Vagina (tissue), 2 donors: ENCODE measurements around the gene FAM78B. TPM values are rescaled to one million over a fixed set of nuclear protein-coding genes. Genes with fewer than 3 reads are reported as not detected.

Experiments used
- DNase-seq, 2 donors: peaks; one replicate each; pipeline ENCODE4 v3.0.0-alpha.2; 2017; ENCODE audit errors: extremely low spot score in 2 of 2
- H3K27ac ChIP-seq: fragments of 200-600 bp; sonication (generic); one replicate; pipeline ENCODE4 v1.5.1; 2019
- H3K27me3 ChIP-seq: fragments of 200-600 bp; sonication (generic); one replicate; pipeline ENCODE4 v1.5.1; 2019
- H3K36me3 ChIP-seq, 2 donors: fragments of 200-600 bp; sonication (generic); one replicate each; pipeline ENCODE4 v1.5.1; 2017 to 2019
- H3K4me1 ChIP-seq: fragments of 200-600 bp; sonication (generic); one replicate; pipeline ENCODE4 v1.5.1; 2019
- H3K4me3 ChIP-seq, 2 donors: fragments of 200-600 bp; sonication (generic); 1 replicate in 1 of 2; 2 replicates in 1 of 2; pipeline ENCODE4 v1.5.1; 2016 to 2019
- H3K9me3 ChIP-seq: fragments of 200-600 bp; sonication (generic); one replicate; pipeline ENCODE4 v1.5.1; 2019
- CTCF ChIP-seq, 3 experiments: fragments of 450-650 bp in 2 of 3; fragments of 200-600 bp in 1 of 3; sonication (generic) in 1 of 3; IDR thresholded peaks; one replicate each; pipeline ENCODE4 v1.5.1; 2017 to 2019; ENCODE audit warnings: antibody characterized with exemption in 3 of 3, mild to moderate bottlenecking in 2 of 3, moderate library complexity in 2 of 3
- POLR2A ChIP-seq, 2 donors: fragments of 450-650 bp; IDR thresholded peaks; one replicate each; pipeline ENCODE4 v1.6.1; 2017; ENCODE audit warnings: antibody characterized with exemption in 2 of 2, mild to moderate bottlenecking in 2 of 2, moderate library complexity in 2 of 2
- POLR2AphosphoS5 ChIP-seq, 2 donors: sonication (generic); formaldehyde crosslinking; IDR thresholded peaks; one replicate each; pipeline ENCODE4 v1.9.0; 2017; ENCODE audit warnings: antibody characterized with exemption in 2 of 2, mild to moderate bottlenecking in 2 of 2, low read depth in 1 of 2; ENCODE audit not compliant: insufficient read depth in 1 of 2
- intact Hi-C: fragments of 100-400 bp; cut with DNase I; formaldehyde crosslinking; loops from one replicate; pipeline ENCODE4 v1.15.1; 2023
- total RNA-seq: library from RNA; depleted of rRNA; stranded (reverse); fragments of >200 nt; gene quantifications from one replicate; pipeline ENCODE4 v1.2.3, GENCODE V29; 2016

FAM78B gene
- total RNA-seq, 1 donor from 2014 or later, result 4.4 TPM

GRCh38 chr1:166083887-166084286 is 82.9 kb downstream of the FAM78B start:
- H3K36me3 ChIP-seq, result no peaks in the 10 kb centered on the region
- no peak overlapping the region for H3K4me3 ChIP-seq
- TF ChIP-seq POLR2A (IDR thresholded peaks at IDR 0.05) (no peak), POLR2AphosphoS5 (IDR thresholded peaks at IDR 0.05; ENCODE audit: insufficient read depth in 1 of 2, low read depth in 1 of 2) (peak in 1 of 2 donors; percentile 22)
- H3K27ac ChIP-seq, result no peak overlapping the region
- peaks cover 16% of the 10 kb centered on the region for H3K4me1 ChIP-seq
- intact Hi-C loops, result no loop called here
- H3K27me3 ChIP-seq, result no peaks in the 10 kb centered on the region
- H3K9me3 ChIP-seq, result no peaks in the 10 kb centered on the region
- no peak for DNase-seq

- no peak for TF ChIP-seq POLR2A (IDR thresholded peaks at IDR 0.05)
- no peak for TF ChIP-seq POLR2AphosphoS5 (IDR thresholded peaks at IDR 0.05; ENCODE audit: insufficient read depth in 1 of 2, low read depth in 1 of 2)
- TF ChIP-seq CTCF (IDR thresholded peaks at IDR 0.05), result no peak
- Histone ChIP-seq H3K9me3 (no peaks in the 10 kb centered on the region), H3K36me3 (no peaks in the 10 kb centered on the region), H3K27ac (no peak overlapping the region), H3K4me3 (no peak overlapping the region), H3K27me3 (no peaks in the 10 kb centered on the region), H3K4me1 (peaks cover 16% of the 10 kb centered on the region)
- intact Hi-C loops, result no loop called here
- peak in 1 of 2 donors; percentile 78 for DNase-seq
These were observed 84.2 kb downstream of the FAM78B start for GRCh38 chr1:166082601-166083000.

GRCh38 chr1:166080967-166081870 is 85.6 kb downstream of the FAM78B start:
- Histone ChIP-seq H3K9me3 (no peaks in the 10 kb centered on the region), H3K27ac (peak overlapping the region; percentile 9), H3K4me3 (peak overlapping the region; percentile 6 to 8), H3K4me1 (peaks cover 16% of the 10 kb centered on the region), H3K27me3 (no peaks in the 10 kb centered on the region), H3K36me3 (no peaks in the 10 kb centered on the region)
- intact Hi-C loops, result no loop called here
- TF ChIP-seq CTCF (IDR thresholded peaks at IDR 0.05), result no peak
- no peak for TF ChIP-seq POLR2A (IDR thresholded peaks at IDR 0.05)
- TF ChIP-seq POLR2AphosphoS5 (IDR thresholded peaks at IDR 0.05; ENCODE audit: insufficient read depth in 1 of 2, low read depth in 1 of 2), result no peak
- peak; percentile 64 to 83 for DNase-seq

- Histone ChIP-seq H3K9me3 (no peaks in the 10 kb centered on the region), H3K27me3 (no peaks in the 10 kb centered on the region), H3K4me3 (peak overlapping the region; percentile 6 to 8), H3K27ac (peak overlapping the region; percentile 9), H3K4me1 (peaks cover 16% of the 10 kb centered on the region), H3K36me3 (no peaks in the 10 kb centered on the region)
- DNase-seq, result peak in 1 of 2 donors; percentile 40
- intact Hi-C loops, result no loop called here
- TF ChIP-seq POLR2AphosphoS5 (IDR thresholded peaks at IDR 0.05; ENCODE audit: insufficient read depth in 1 of 2, low read depth in 1 of 2) (no peak), CTCF (IDR thresholded peaks at IDR 0.05) (no peak), POLR2A (IDR thresholded peaks at IDR 0.05) (no peak)
These were observed 86.4 kb downstream of the FAM78B start for GRCh38 chr1:166080277-166080966.

GRCh38 chr1:166079276-166079675 is 87.5 kb downstream of the FAM78B start:
- Histone ChIP-seq H3K36me3 (no peaks in the 10 kb centered on the region), H3K4me1 (peaks cover 16% of the 10 kb centered on the region), H3K4me3 (no peak overlapping the region), H3K9me3 (no peaks in the 10 kb centered on the region), H3K27me3 (no peaks in the 10 kb centered on the region), H3K27ac (no peak overlapping the region)
- DNase-seq, result peak; percentile 55 to 72
- TF ChIP-seq POLR2AphosphoS5 (IDR thresholded peaks at IDR 0.05; ENCODE audit: insufficient read depth in 1 of 2, low read depth in 1 of 2) (no peak), POLR2A (IDR thresholded peaks at IDR 0.05) (no peak), CTCF (IDR thresholded peaks at IDR 0.05) (no peak)
- intact Hi-C loops, result no loop called here
